HG02763 (cell line): Measurements from ENCODE around the gene MRPL23.
"Not testable (repeated sequence)": the region's sequence is repeated elsewhere in the genome, so short reads cannot be mapped to it uniquely, and the experiment has no call there.

Experiments used
- ATAC-seq: cut with Tn5 transposase; IDR thresholded peaks from one replicate; pipeline ENCODE4 v1.9.1; 2021; ENCODE audit warnings: mild to moderate bottlenecking, moderate library complexity; ENCODE audit not compliant: unreplicated experiment

The MRPL23 gene

GRCh38 chr11:1932681-1933080 is 14.5 kb upstream of the MRPL23 start:
- ATAC-seq, result no peak

DNA sequence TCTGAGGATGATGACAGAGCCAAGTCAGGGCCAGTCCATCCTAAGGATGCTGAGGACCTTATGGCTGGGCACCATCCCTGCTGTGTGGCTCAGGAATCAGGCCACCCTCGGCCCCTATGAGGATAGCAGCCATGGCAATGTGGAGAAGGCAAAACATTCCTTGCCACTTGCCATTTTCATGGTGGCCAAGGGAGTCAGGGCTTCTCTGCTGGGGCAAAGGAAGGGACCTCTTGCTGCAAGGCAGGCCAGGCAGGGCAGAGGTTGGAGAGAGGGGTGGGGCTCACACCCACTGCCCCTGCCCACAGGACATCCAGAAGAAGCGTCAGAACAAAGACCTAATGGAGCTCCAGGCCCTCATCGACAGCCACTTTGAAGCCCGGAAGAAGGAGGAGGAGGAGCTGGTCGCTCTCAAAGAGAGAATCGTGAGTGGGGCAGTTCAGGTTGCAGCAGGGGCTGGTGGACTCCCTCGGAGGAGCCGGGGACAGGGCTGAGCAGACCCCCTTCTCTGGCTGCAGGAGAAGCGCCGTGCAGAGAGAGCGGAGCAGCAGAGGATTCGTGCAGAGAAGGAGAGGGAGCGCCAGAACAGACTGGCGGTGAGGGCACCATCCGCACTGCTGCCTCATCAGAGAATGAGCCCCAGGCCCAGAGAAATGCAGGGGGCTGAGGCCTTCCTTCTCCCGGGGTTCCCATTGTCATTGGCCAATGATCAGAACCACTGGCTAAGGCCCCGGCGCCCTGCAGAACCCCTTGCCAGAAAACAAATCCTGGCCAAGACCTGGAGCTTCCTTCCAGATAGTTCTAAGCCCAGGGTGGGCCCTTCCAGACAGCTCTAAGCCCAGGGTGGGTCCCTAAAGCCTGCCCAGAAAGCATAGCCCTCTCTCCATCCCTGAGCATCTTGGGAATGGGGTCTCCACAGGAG is 13.5 kb upstream of the MRPL23 start:
- no peak for ATAC-seq

DNA sequence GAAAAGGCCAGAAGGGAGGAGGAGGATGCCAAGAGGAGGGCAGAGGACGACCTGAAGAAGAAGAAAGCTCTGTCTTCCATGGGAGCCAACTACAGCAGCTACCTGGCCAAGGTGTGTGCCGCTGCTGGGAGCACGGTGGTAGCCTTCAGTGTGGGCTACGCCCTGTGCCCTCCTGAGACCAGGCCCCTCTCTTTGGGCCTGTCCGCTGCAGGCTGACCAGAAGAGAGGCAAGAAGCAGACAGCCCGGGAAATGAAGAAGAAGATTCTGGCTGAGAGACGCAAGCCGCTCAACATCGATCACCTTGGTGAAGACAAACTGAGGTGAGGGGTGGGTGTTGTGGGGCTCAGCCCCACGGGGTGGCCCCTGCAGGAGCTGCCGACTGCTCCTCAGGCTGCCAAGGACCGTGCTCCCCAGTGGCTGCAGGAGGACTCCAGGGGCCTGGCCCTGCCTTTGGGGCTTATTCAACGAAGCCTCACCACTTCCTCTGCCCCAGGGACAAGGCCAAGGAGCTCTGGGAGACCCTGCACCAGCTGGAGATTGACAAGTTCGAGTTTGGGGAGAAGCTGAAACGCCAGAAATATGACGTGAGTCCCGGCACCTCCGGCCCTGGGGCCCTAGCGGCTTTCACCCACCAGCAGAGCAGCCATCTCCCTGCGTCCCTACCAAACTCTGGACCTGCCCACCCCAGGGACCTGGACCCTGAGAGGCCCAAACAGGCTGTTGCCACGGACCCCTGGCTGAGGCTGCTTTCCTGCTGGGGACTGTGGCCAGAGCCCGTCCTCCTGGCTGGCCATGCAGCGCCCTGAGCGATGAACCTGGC is 12.6 kb upstream of the MRPL23 start:
- no peak for ATAC-seq

- ATAC-seq, result no peak
Measured at GRCh38 chr11:1935156-1936071, 11.7 kb upstream of the MRPL23 start.

- no peak for ATAC-seq
Measured at GRCh38 chr11:1936072-1936780, 10.9 kb upstream of the MRPL23 start.

DNA sequence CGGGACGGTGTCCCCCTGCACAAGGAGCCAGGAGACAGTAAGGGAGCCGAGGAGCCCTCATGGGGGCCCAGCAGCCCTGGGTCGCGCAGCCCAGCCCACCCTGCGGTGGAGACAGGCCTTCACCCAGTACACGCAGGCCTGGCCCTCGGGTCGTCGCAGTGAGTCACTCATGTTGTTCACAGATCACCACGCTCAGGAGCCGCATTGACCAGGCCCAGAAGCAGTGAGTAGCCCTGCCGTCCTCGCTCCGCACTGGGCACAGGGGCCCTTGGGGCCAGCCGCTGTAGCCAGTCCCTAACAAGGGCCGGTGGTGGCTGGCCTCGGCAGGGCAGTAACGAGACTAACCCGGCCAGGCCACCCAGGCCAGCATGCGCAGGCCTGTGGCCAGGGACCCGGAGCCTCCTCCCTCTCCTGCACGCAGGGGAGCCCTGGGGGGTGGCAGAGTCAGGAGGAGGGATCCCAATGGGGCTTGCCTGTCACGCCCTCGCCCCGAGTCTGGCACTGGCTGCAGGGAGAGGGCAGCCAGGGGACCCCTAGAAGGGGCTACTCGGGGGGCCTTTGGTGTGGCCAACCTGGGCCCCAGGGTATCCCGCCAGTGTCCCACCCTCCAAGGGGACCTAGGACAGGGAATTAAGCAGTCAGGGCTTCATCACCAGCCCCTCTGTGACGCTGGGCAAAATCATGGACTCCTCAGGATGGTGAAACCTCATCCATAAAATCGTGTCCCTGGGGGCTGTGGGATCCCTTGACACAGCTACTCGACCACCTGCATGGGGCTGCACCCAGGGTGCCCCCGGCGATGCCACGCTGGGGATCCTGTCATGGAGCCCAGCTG is 10.1 kb upstream of the MRPL23 start:
- no peak for ATAC-seq

- no peak for ATAC-seq
Measured at GRCh38 chr11:1937616-1938342, 9.4 kb upstream of the MRPL23 start.

- no peak for ATAC-seq
Measured at GRCh38 chr11:1938343-1939005, 8.7 kb upstream of the MRPL23 start.

DNA sequence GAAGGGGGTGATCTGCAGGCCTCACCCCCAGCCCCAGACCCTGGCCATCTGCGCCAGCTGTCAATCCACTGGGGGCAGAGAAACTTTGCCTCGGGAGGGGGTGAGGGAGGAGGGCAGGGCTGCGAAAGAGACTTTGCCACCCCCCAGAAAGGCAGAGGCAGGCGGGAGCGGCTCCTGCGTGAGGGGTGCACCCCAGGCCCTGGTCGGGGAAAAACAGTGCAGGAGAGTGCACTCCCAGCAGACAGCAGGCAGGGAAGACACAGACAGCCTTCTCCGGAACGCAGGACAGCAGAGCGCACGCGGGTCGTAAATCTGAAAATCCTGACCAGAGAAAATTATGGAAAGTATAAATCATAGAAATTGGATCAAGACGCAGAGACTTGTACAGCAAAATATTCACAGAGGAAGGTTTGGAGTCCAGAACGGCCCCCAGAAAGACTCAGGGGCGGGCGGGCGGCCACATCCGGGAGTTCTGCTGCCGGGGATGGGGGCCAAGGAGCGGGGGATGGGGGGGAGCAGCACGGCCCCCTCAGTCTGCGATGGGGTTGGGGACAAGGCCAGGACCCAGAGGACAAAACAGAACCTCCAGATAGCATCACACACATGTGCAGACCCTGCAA is 8.0 kb upstream of the MRPL23 start:
- no peak for ATAC-seq

DNA sequence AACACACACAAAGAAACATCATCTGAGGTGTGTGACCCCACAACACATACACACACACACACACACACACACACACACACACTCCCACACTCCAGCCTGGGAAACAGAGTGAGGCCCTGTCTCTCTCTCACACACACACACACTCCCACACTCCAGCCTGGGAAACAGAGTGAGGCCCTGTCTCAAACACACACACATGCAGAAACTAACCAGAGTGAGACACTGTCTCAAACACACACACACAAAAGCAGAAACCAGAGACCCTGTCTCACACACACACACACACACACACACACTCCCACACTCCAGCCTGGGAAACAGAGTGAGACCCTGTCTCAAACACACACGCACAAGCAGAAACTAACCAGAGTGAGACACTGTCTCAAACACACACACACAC is 7.3 kb upstream of the MRPL23 start:
- not testable (repeated sequence) for ATAC-seq

- no peak for ATAC-seq
Measured at GRCh38 chr11:1942558-1943260, 4.4 kb upstream of the MRPL23 start.

- ATAC-seq, result no peak
Measured at GRCh38 chr11:1943576-1943975, 3.6 kb upstream of the MRPL23 start.

DNA sequence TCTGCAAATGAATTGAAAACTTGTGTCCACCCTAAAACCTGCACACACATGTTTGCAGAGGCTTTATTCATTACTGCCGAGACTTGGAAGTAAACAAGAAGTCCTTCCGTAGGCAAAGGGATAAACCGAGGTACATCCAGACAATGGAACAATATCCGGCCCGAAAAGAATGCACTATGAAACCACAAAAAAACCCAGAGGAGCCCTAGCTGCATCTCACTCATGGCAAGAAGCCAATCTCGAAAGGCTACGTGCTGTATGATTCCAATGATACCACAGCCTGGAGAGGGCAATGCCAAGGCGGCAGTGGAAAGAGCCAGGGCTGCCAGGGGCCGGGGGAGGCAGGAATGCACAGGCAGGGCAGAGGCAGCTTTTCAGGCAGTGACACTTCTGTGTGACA is 3.2 kb upstream of the MRPL23 start:
- ATAC-seq, result no peak

GRCh38 chr11:1947592-1948237 is 583 bp downstream of the MRPL23 start:
- ATAC-seq, result peak; percentile 20

DNA sequence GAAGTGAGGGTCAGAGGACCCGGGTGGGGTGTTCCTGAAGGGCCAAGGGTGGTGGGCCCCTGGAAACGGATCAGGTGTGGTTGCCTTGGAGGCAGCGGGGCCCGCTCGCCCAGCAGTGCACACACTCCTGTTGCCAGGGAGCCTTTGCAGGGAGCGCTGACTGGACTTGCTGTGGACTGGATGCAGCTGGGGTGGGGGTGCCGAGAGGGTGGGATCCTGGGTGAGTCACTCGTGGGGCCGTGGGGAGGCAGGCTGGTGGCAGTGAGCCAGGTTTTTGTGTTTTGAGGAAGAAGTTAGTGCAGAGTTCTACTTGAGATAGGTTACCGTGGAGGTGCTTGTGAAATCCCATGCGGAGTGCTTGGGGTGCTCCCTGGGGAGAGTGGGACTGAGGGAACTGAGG is 1.3 kb downstream of the MRPL23 start:
- no peak for ATAC-seq

- no peak for ATAC-seq
Measured at GRCh38 chr11:1949302-1949701, 2.2 kb downstream of the MRPL23 start.

DNA sequence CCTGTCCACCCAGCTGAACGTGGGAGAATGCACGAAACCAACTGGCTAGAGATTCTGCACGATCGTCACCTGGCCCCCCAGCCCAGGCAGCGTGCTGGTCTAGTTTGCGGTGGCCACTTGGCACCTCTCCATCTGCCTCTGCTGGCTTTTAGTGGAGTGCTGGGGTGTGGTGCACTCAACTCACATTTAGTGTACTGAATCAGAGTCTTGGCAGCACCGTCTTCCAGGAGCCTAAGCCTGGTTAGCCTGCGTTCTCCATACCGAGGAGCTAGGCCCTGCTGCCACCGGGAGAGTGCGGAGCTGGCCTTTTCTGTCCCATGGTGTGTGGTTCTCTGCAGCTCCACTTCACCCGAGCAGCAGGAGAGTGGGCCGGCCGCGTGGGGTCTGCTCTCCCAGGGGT is 2.8 kb downstream of the MRPL23 start:
- ATAC-seq, result no peak
